ENCODE results near the gene FBXL13.
A peak's percentile ranks its signal among the peaks of the same experiment; 100 is the strongest.
"Not testable (repeated sequence)": the region's sequence is repeated elsewhere in the genome, so short reads cannot be mapped to it uniquely, and the experiment has no call there.

Gene FBXL13

DNA sequence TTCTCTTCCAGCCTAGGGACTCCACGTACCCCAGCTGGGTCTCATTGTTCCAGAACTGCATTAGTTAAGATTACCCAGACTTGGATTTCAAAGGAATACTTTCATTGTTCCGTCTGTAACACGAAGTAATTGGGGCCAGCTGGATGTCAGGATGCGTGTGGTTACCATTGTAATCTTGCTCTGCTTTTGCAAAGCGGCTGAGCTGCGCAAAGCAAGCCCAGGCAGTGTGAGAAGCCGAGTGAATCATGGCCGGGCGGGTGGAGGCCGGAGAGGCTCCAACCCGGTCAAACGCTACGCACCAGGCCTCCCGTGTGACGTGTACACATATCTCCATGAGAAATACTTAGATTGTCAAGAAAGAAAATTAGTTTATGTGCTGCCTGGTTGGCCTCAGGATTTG lies 140.8 kb downstream of the FBXL13 start:
- peak; percentile 91 for DNase-seq

- DNase-seq = no peak
Observed at GRCh38 chr7:102931757-102932156, 142.8 kb downstream of the FBXL13 start.

DNA sequence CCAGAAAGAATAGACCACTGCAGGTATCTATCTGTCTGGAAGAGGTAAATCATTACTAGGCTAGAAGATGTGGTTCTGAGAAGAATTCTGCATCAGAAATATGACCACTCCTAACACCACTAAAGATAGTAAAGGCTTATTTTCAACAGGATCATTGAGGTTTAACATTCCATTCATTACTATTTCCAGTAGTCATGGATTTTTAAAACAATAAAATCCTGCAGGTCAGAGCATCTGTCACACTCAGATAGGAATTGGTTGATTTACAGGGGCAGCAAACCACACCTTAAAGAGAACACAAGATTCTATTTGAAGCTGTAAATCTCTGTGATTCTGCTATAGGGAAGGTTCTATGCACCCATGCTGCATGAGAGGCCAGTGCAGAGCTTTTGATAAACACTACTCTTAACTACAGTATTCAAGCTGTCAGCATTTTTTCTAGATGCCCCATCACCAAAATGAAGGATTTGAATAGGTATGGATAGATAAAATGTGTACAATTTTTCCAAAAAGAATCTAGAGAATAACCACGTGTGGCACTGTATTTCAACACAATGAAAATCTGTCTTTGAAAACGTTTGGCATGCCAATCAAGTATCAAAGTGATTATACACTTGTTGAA lies 147.2 kb downstream of the FBXL13 start:
- peak; percentile 16 for DNase-seq

DNA sequence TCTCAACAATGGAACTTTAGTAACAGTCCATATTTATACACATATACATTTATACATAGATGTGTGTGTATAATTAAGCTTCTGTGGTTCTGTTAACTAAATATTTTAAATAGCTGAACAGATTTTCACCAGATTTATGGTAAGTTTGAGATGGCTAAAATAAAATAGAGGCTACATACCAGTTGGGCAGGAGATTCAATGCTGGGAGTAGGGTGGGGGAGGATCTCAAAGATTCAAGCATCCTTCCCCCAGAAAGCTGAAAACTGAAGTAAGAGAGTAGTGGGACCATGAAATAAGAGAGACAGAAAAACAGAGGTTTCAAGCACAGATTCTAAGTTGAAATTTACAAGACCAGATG lies 147.8 kb downstream of the FBXL13 start:
- DNase-seq = no peak

DNA sequence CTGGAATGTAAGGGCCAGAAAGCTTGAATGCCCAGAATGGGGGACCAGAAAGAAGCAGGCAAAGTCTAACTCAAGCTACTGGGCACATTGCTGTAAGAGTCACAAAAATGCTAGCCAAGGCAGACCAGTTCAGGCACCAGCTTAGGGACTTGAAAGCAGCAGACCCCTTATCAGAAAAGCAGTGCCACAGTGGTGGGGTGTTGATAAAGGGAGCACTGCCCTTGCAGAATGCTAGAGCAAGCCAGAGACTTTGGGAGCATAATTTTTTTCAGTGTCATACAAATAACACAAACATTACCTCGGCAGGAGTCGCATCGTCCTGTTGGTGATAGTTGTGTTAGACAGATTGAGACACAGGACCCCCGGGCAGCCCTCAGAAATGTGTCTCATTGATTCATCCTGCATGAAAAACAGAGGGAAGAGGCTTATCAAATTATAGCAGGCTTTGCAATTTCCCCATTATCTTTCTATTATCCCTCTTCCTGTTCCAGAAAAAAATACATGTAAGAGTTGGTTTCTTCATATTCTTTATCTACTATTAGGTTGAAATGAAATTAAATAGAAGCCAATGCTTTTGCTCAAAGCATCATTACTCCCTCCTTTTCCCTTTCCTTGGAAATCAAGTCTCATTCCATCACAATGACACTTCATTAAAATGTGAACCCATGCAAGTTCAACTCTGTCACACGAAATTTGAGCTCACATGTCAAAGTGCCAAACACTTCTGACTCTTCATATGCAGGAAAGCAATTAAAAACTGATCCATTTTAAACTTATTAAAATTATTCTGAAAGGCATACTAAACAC lies 148.4 kb downstream of the FBXL13 start:
- DNase-seq = peak; percentile 34

DNA sequence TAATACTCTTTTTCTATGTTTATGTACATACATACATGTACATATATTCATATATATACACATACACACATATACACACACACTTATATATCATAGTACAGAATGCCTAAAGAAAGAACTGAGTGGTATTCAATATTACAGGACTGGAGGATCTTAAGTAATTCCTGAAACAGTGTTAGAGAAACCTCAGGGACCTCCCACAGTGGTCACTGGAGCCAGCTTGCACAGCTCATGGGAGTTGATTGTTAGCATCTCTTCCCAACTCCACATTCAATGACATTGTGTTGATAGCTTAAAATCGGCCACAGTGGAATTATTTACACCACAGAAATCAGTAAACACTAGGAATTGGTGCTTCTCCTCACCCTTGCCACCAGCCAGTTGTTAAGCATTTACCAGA lies 155.8 kb downstream of the FBXL13 start:
- no peak for DNase-seq

- DNase-seq = no peak
Observed at GRCh38 chr7:102917436-102918353, 156.9 kb downstream of the FBXL13 start.

- DNase-seq = peak; percentile 39
Observed at GRCh38 chr7:102916881-102917280, 157.7 kb downstream of the FBXL13 start.

DNA sequence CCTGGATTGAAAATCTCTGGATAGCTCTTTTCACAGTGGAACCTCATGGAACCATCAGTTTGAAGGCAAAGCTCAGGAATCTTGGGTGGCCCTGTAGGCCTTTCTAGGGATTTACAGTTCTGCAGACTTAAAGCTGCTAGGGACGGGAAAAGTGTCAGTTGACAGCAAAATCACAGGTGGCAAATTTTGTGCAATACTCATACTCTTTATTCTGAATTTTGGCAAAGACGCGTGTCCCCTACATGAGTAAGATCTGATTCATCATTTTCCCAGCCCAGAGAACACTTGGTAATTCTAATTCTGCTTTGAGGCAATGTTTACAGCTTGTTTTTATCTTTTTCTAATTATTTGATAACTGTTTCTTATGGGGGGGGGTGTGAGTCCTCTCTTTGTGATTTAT lies 158.2 kb downstream of the FBXL13 start:
- DNase-seq = peak; percentile 88

GRCh38 chr7:102914585-102914984 lies 160.0 kb downstream of the FBXL13 start:
- DNase-seq = peak; percentile 93

- DNase-seq = no peak
Observed at GRCh38 chr7:102913826-102914225, 160.8 kb downstream of the FBXL13 start.

DNA sequence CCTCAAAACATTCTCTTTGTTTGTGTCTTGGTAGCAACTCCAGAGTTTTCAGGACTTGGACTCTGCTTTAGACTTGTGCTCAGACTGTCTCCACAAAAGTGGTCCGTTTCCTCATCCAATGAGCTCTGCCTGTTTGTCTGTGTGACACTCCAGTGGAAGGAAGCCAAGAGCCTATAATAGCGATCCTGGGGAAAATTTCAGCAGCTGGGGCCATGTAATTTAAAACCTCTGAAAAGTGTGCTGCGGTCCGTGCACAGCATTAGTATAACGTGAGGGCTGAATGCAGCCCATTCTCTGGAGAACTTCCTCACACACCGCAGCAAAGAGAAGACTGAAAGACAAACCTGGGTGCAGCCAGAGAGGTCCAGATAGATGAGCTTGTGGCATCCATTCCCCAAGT lies 161.9 kb downstream of the FBXL13 start, which contains the start of gene LRRC17:
LRRC17 (plus strand) TSS at position 259 of the 400 bp plus-strand sequence. CDS start 20,914 bp downstream, outside the sequence.
- DNase-seq = peak; percentile 92

GRCh38 chr7:102908676-102909075 lies 165.9 kb downstream of the FBXL13 start:
- DNase-seq = no peak

DNA sequence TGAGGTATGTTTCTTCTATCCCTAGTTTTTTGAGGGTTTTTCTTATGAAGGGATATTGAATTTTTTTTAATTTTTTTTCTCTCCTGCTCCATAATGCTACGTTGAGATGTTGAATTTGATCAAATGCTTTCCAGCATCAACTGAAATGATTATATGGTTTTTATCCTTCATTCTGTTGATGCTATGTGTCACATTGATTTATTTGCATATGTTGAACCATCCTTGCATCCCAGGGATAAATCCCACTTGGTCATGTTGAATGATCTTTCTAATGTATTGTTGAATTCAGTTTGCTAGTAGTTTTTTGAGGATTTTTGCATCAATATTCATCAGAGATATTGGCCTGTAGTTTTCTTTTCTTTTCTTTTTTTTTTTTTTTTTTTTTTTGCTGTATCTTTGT lies 171.0 kb downstream of the FBXL13 start:
- DNase-seq = not testable (repeated sequence)

GRCh38 chr7:102902052-102902451 lies 172.5 kb downstream of the FBXL13 start:
- not testable (repeated sequence) for DNase-seq

DNA sequence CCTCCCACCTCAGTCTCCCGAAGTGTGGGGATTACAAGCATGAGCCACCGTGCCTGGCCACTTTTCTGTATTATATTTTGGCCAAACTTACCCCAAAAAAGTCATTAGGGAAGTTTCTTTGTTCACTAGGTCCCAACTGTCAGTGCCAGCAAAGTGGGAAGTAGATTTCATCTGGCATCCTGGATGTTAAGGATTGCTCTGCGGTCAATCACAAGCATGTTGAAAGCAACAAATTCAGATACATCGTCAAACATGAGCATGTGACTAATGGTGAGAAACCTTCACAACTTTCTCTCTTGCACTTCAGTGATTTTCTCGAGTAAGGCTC lies 176.1 kb downstream of the FBXL13 start:
- no peak for DNase-seq

DNA sequence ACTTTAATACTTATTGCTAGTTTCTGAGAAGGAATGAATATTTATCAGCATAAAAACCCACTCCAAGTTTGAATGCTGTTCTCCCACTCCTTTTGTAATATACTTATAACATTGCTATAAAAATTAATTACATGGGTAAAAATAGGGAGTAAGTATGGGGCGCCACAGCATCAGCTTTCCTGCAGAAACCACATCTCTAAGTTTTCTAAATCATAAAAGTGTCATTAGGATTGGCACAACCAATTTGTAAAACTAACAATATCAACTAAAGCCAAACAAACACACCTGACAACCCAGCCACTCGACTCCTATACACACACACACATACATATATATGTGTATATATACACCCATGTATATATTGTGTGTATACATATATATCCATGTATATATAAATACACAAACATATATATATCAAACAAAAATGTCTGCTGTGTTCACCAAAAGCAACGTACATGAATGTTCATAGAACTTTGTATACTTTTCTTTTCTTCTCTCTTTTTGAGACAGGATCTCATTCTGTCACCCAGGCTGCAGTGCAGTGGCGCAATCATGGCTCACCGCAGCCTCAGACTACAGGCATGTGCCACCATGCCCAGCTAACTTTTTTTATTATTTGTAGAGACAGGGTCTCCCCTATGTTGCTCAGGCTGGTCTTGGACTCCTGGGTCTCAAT lies 176.6 kb downstream of the FBXL13 start:
- DNase-seq = no peak

- DNase-seq = no peak
Observed at GRCh38 chr7:102897211-102897631, 177.4 kb downstream of the FBXL13 start.

DNA sequence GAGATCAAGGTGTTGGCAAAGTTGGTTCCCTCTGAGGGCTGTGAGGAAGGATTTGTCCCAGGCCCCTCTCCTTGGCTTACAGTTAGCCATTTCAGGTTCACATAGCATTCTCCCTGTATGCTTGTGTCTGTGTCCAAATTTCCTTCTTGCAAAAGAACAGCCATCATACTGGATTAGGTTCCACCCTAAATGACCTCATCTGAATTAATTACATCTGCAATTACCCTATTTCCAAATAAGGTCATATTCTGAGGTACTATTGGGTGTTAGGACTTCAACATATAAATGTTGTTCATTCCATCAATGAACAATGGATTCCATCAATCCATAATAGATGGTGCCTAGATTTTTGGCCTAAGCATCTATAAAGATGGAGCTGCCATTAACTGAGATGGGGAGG lies 178.0 kb downstream of the FBXL13 start:
- no peak for DNase-seq

- DNase-seq = no peak
Observed at GRCh38 chr7:102895602-102896001, 179.0 kb downstream of the FBXL13 start.

DNA sequence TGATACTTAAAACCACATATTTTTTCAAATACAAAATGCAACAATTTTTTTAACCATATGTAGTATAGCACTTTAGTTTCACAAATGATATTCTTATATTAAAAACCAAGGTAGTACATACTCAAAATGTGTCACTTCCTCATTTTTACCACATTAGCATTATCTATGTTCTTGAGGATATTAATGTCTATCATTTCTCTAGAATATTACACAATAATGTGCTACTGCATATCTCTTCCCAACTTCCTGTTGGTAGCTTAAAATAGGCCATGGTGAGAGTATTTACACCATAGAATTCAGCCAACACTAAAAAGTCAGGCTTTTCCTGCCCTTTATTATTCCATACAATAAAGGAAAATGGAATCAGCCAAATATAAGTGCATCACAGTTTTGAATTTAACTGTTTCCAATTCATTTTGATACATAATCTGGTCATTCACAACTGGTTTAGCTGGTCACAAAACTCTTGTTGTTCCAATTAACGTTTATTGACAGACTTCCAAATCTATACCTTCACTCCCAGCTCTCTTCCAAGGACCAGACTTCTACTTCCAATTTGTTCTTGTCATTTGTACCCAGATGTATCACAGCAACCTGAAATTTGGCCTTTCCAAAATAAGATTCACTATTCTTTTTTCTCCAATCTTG lies 181.8 kb downstream of the FBXL13 start:
- peak; percentile 66 for DNase-seq

DNA sequence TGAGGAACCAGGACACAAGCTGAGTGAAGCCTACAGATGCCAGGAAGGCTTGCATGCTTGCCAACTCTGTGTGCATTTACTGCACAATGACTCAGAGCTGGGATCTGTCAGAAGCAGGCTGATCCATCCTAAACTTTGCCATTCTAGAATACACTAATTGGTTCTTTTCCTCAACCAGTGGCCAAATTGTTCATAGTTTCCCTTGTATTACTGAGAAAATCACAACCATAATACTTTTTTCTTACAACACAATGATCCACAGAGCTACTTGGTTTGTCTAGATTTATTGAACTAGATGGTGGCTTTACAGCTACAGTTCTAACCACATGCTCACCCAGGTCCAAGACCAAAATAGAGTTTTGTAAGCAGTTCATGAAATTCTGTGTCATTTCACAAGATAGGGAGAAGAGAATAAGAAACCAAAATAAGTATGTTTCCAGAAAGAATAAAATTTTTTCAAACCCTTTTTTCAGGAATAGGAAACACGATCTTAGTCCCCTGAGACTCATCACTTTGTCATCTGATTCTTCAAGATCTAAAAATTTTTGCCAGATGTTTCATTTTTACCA lies 182.8 kb downstream of the FBXL13 start:
- peak; percentile 88 for DNase-seq
